Activated effector memory CD4-positive, alpha-beta T cell treated with Interleukin-2 at 50 U/mL for 16 hours (primary cell): ENCODE measurements around the gene PNCK.

Experiments used
- DNase-seq: peaks from one replicate; pipeline ENCODE4 v3.0.0-alpha.2; 2020

Gene PNCK

GRCh38 chrX:153651540-153652079 is 22.0 kb downstream of the PNCK start:
- DNase-seq = no peak

- no peak for DNase-seq
Measured at GRCh38 chrX:153650959-153651358, 22.7 kb downstream of the PNCK start.

- no peak for DNase-seq
Measured at GRCh38 chrX:153649915-153650782, 23.5 kb downstream of the PNCK start.

GRCh38 chrX:153649178-153649914 is 24.3 kb downstream of the PNCK start:
- DNase-seq = no peak

GRCh38 chrX:153648358-153649177 is 25.0 kb downstream of the PNCK start:
- no peak for DNase-seq

- no peak for DNase-seq
Measured at GRCh38 chrX:153647461-153648357, 25.9 kb downstream of the PNCK start.

- DNase-seq = no peak
Measured at GRCh38 chrX:153646620-153647373, 26.8 kb downstream of the PNCK start, which contains the start of gene DUSP9. TSS of gene DUSP9 (plus strand) at chrX:153647203. CDS start at chrX:153647954, 751 bp downstream.

GRCh38 chrX:153645921-153646488 is 27.6 kb downstream of the PNCK start:
- no peak for DNase-seq

- no peak for DNase-seq
Measured at GRCh38 chrX:153645151-153645550, 28.5 kb downstream of the PNCK start.

- no peak for DNase-seq
Measured at GRCh38 chrX:153644356-153645125, 29.1 kb downstream of the PNCK start.

- no peak for DNase-seq
Measured at GRCh38 chrX:153643431-153644351, 29.9 kb downstream of the PNCK start.

GRCh38 chrX:153642655-153643430 is 30.8 kb downstream of the PNCK start:
- no peak for DNase-seq

GRCh38 chrX:153642051-153642654 is 31.5 kb downstream of the PNCK start:
- no peak for DNase-seq

GRCh38 chrX:153641627-153642026 is 32.0 kb downstream of the PNCK start:
- DNase-seq = no peak

- no peak for DNase-seq
Measured at GRCh38 chrX:153640736-153641575, 32.7 kb downstream of the PNCK start.

- DNase-seq = no peak
Measured at GRCh38 chrX:153640045-153640686, 33.4 kb downstream of the PNCK start.
